ENCODE results near the gene AVPR1A.

Gene AVPR1A

DNA sequence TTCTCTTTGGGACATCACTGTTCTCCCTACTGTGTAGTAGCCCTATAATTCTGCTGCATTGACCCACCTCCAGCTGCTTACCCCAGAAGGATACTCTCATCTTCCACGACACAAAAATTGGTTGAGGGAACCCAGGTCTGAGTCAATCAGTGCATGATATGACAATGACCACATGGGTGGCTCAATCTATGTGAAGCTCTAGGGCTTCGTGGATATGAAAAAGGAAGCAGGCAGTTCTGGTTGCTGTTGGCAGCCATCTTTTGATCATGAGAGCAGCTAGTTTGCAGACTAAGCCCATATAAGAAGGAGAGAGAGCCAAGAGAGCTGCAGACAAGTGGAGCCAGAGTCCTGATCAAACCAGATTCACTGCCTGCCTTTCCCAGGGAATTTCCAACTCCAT is 57.9 kb downstream of the AVPR1A start:
- no peak for ATAC-seq
